K562 (cell line): ENCODE measurements around the gene ADD1. TPM values are rescaled to one million over a fixed set of nuclear protein-coding genes. Genes with fewer than 3 reads are reported as not detected.

Experiments used
- ATAC-seq: fragments of 200-7000 bp; cut with Tn5 transposase; 3 replicates; pipeline ENCODE4 v1.9.1; 2020; ENCODE audit warnings: moderate library complexity
- BruUV-seq: library from RNA; stranded (reverse); fragments of 400-500 nt; replicated peaks from 2 replicates; lab custom pipeline; 2021; lab: Mats Ljungman, UMichigan
- CTCF ChIA-PET: fragments of 300-600 bp; formaldehyde crosslinking; extraction: SDS; loops from one replicate; lab custom pipeline; 2021; ENCODE audit warnings: low intra/inter-chr PET ratio; lab: Yijun Ruan, JAX
- POLR2A ChIA-PET: fragments of 300-600, 350-650 bp; sonication (Branson Sonifier 250); formaldehyde crosslinking; extraction: SDS; loops from one replicate; lab custom pipeline; 2021; ENCODE audit warnings: antibody characterized with exemption, inconsistent platforms; lab: Yijun Ruan, JAX
- DNase-seq, 4 experiments: peaks; one replicate each; pipeline versions ENCODE4 v3.0.0 to v3.0.0-alpha.2; 2011 to 2018; ENCODE audit warnings: low spot score in 3 of 4, mixed read lengths in 3 of 4; ENCODE audit errors: extremely low read depth in 1 of 4
- FAIRE-seq: peaks from 2 replicates; lab custom pipeline; 2011; peaks lifted over from hg19 to GRCh38; lab: Jason Lieb, UNC
- H2AFZ ChIP-seq: 2 replicates; pipeline ENCODE4 v1.6.0; 2011; ENCODE audit warnings: low read depth, low read length, control low read depth, inconsistent platforms
- H3K27ac ChIP-seq: fragments of 200-600 bp; 3 replicates; pipeline ENCODE4 v1.8.0; 2011; ENCODE audit warnings: low read depth, mild to moderate bottlenecking, control low read depth, inconsistent platforms, low read length, moderate library complexity, mixed read lengths; ENCODE audit errors: extremely low read depth
- H3K27me3 ChIP-seq, 2 experiments: fragments of 300-600 bp in 1 of 2; 2 replicates in 1 of 2; 3 replicates in 1 of 2; pipeline versions ENCODE4 v1.6.0 to v1.8.0; 2011; ENCODE audit warnings: inconsistent platforms in 2 of 2, low read length in 2 of 2, mild to moderate bottlenecking in 1 of 2, mixed read lengths in 1 of 2, moderate library complexity in 1 of 2; ENCODE audit not compliant: control insufficient read depth in 2 of 2, insufficient read depth in 2 of 2
- H3K36me3 ChIP-seq: fragments of 300-600 bp; 3 replicates; pipeline ENCODE4 v1.8.0; 2011; ENCODE audit warnings: mild to moderate bottlenecking, low read length, inconsistent platforms; ENCODE audit not compliant: control insufficient read depth, insufficient read depth
- H3K4me1 ChIP-seq, 2 experiments: fragments of 200-600 bp in 1 of 2; replicated peaks in 1 of 2; 2 replicates in 1 of 2; 3 replicates in 1 of 2; pipeline versions ENCODE4 v1.5.1 to v1.8.0; 2011; ENCODE audit warnings: inconsistent platforms in 2 of 2, low read length in 2 of 2, mild to moderate bottlenecking in 1 of 2, mixed read lengths in 1 of 2, moderate library complexity in 1 of 2; ENCODE audit not compliant: control insufficient read depth in 2 of 2, insufficient read depth in 2 of 2
- H3K4me2 ChIP-seq: 2 replicates; pipeline ENCODE4 v1.6.1; 2011; ENCODE audit warnings: low read length, control low read depth, inconsistent platforms, mixed read lengths; ENCODE audit not compliant: insufficient read depth
- H3K4me3 ChIP-seq: fragments of 200-600 bp; sonication (generic), shearing (Covaris generic); 2 replicates; pipeline ENCODE4 v1.5.1; 2016; ENCODE audit warnings: control low read depth, inconsistent platforms
- H3K79me2 ChIP-seq: fragments of 200-600 bp; 3 replicates; pipeline ENCODE4 v1.8.0; 2011; ENCODE audit warnings: low read length, inconsistent platforms; ENCODE audit not compliant: control insufficient read depth, insufficient read depth
- H3K9ac ChIP-seq, 2 experiments: 2 replicates each; pipeline versions ENCODE4 v1.6.0 to v1.6.1; 2011; ENCODE audit warnings: low read depth in 2 of 2, low read length in 2 of 2, control low read depth in 1 of 2, inconsistent platforms in 1 of 2, mild to moderate bottlenecking in 1 of 2, mixed read lengths in 1 of 2; ENCODE audit not compliant: insufficient read depth in 1 of 2
- H3K9me1 ChIP-seq: one replicate; pipeline ENCODE4 v1.6.0; 2011; ENCODE audit warnings: inconsistent platforms, mild to moderate bottlenecking, low read length, moderate library complexity; ENCODE audit not compliant: control insufficient read depth, insufficient read depth
- H3K9me3 ChIP-seq: replicated peaks from 2 replicates; pipeline ENCODE4 v1.5.1; 2011; ENCODE audit warnings: low read depth, low read length, inconsistent platforms; ENCODE audit not compliant: control insufficient read depth, insufficient read depth
- H4K20me1 ChIP-seq: replicated peaks from 2 replicates; pipeline ENCODE4 v1.6.1; 2011; ENCODE audit warnings: low read length, inconsistent platforms, mixed read lengths; ENCODE audit not compliant: control insufficient read depth, insufficient read depth
- ELF1 ChIP-seq: fragments of 200-800 bp; sonication (Bioruptor generic); IDR thresholded peaks from 2 replicates; pipeline ENCODE4 v1.6.1; 2016; ENCODE audit warnings: missing genetic modification characterization, missing compliant biosample characterization
- MEIS2 ChIP-seq: fragments of 450-650 bp; IDR thresholded peaks from 2 replicates; pipeline ENCODE4 v1.6.1; 2014; ENCODE audit warnings: mild to moderate bottlenecking; ENCODE audit not compliant: partially characterized antibody
- PHB ChIP-seq: fragments of 250-450 bp; sonication (Bioruptor Pico); IDR thresholded peaks from 2 replicates; pipeline ENCODE4 v1.5.0; 2021
- WGBS: fragments of 100-300 bp; shearing (Covaris generic); methylation state at CpG from one replicate; pipeline ENCODE4 v1.1.6; 2016; ENCODE audit warnings: low coverage, mixed read lengths; ENCODE audit not compliant: insufficient coverage; ENCODE audit errors: missing lambda C conversion rate; 5-methylcytosine and 5-hydroxymethylcytosine counted together
- in situ Hi-C: fragments of 300-500 bp; cut with MboI; formaldehyde crosslinking; loops from 4 replicates; pipeline ENCODE4 v1.15.0; 2018; ENCODE audit warnings: inconsistent platforms, mixed read lengths
- intact Hi-C: fragments of 100-400 bp; cut with micrococcal nuclease; formaldehyde crosslinking; loops from 2 replicates; pipeline ENCODE4 v1.14.2; 2022
- polyA plus RNA-seq, 8 experiments: library from polyadenylated mRNA; depleted of rRNA in 4 of 8; stranded (reverse) in 5 of 8; unstranded in 3 of 8; fragments of >200 nt; fragmentation: Nextera tagmentation in 2 of 8; fragmentation: Illumina TruSeq in 1 of 8; extraction: Ambion mirVana in 2 of 8; extraction: Trizol in 1 of 8; gene quantifications; 2 replicates each; pipeline versions ENCODE4 v1.2.1 to v1.2.3, GENCODE V29; 2011 to 2014; ENCODE audit warnings: inconsistent platforms in 1 of 8, missing spikeins in 1 of 8
- total RNA-seq, 7 experiments: library from RNA; depleted of rRNA in 6 of 7; stranded (reverse); fragments of >200 nt in 6 of 7; fragmentation: Illumina TruSeq in 2 of 7; extraction: Trizol in 2 of 7; gene quantifications; 2 replicates each; pipeline versions ENCODE4 v1.2.1 to v1.2.3, GENCODE V29; 2011 to 2021; ENCODE audit warnings: low replicate concordance in 1 of 7

The ADD1 gene
- total and polyA plus RNA-seq, 9 of the 15 experiments (the other 6 are each of a cell fraction or from before 2014, with no cell fraction given): 17.5 to 153 (median 74.0) TPM

GRCh38 chr4:2813446-2814405 is 29.9 kb upstream of the ADD1 start:
- Histone ChIP-seq H3K4me2 (no peak overlapping the region), H3K27ac (no peak overlapping the region), H4K20me1 (0 out of 2 replicates have a peak, but pooled peaks cover 4% of the 10 kb centered on the region), H3K36me3 (no peaks in the 10 kb centered on the region), H2AFZ (no peak overlapping the region), H3K9me1 (peaks cover 2% of the 10 kb centered on the region), H3K4me1 (peaks cover 0 to 43% of the 10 kb centered on the region in 2 experiments; a peak in 3 of 5 replicates), H3K4me3 (no peak overlapping the region), H3K9me3 (no peaks in the 10 kb centered on the region), H3K79me2 (no peaks in the 10 kb centered on the region; the same call in 2 of the 3 replicates), H3K9ac (peak overlapping the region in 1 of 2 experiments; percentile 7; a peak in 1 of 4 replicates), H3K27me3 (no peaks in the 10 kb centered on the region)
- POLR2A ChIA-PET: interaction anchor here (1.1 to 1.4 kb wide), 2 partner anchors 11 to 13 kb away, joined by 5 read pairs; no protein-coding TSS in a partner anchor
- TF ChIP-seq PHB (CRISPR knock-in tag): no peak
- no peak for TF ChIP-seq MEIS2
- TF ChIP-seq ELF1 (tag): no peak
- FAIRE-seq: no peak
- in situ Hi-C loops (no loop called here), intact Hi-C loops (no loop called here)
- CTCF ChIA-PET: no interaction called here
- BruUV-seq: no TSS peak
- WGBS: 73% methylated on average over 17 of the region's 17 CpGs
- no peak for ATAC-seq
- DNase-seq: no peak
